NB4 (cell line): Measurements from ENCODE around the gene NXPE1.

Experiments
- CTCF ChIP-seq: IDR thresholded peaks from one replicate; pipeline ENCODE4 v1.5.1; 2012; ENCODE audit warnings: low read depth, low read length
- POLR2A ChIP-seq: IDR thresholded peaks from 2 replicates; pipeline ENCODE4 v1.6.1; 2011; ENCODE audit warnings: mild to moderate bottlenecking; ENCODE audit not compliant: insufficient read length; ENCODE audit errors: extremely low read depth

GRCh38 chr11:114501901-114502300 lies 57.8 kb downstream of the NXPE1 start:
- TF ChIP-seq CTCF (no peak), POLR2A (no peak)
